HS-27A (cell line): ENCODE data around the gene IKZF2.

Source experiments
- DNase-seq: peaks from one replicate; pipeline ENCODE4 v3.0.0-alpha.2; 2012; ENCODE audit warnings: low read depth, missing footprints

IKZF2 gene

DNA sequence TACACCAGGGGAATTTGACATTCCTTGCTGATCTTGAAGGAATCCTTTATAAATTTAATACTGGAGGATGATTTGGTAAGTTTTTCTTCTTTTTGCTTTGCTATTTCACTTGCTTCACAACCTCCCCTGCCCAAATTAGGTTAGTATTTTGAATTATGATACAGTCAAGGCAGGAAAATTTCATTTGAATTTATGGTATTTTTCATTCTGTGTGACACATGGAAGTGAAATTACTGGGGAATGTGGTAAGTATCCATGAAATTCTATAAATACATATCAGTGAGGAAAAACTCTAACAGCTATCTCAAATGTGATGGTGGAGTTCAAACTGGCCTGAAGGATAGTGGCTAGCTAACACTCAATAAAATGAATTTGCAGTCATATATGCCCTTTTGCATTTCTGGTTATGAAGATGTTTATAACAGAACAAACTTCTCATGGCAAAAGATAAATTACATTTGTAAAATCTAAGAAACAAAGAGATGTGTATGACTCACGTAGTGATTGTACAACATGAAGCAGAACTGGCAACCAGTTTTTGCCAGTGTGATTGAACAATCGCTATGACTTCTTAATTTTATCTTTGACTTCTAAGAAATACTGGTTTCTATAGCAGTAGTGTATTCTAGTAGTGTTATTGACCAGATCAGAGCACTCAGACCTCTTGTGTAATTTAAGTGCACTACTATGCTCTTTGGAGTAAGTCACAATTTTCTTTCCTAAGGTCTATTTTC, 152.6 kb downstream of the IKZF2 start:
- no peak for DNase-seq

- no peak for DNase-seq
Measured at GRCh38 chr2:212997526-212998020, 153.8 kb downstream of the IKZF2 start.

- no peak for DNase-seq
Measured at GRCh38 chr2:212995920-212996319, 155.5 kb downstream of the IKZF2 start.

DNA sequence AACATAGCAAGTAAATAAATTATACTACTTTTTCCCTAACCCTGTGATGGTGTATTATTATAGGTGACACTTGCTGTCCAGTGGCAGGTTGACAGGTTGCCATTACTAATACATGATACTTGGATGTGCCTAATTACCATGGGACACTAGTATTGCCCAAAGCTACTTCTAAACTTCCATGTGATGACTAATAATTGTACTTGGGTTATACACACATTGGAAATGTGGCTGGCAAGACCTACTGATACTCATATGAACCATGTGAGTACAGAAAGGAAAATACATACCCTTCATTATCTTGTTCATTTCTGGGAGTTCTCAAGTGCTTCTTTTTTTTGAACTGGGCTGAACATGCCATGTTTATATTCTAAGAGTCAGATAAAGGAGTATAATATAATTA, 156.4 kb downstream of the IKZF2 start:
- no peak for DNase-seq

GRCh38 chr2:212991120-212991519, 160.3 kb downstream of the IKZF2 start:
- no peak for DNase-seq

DNA sequence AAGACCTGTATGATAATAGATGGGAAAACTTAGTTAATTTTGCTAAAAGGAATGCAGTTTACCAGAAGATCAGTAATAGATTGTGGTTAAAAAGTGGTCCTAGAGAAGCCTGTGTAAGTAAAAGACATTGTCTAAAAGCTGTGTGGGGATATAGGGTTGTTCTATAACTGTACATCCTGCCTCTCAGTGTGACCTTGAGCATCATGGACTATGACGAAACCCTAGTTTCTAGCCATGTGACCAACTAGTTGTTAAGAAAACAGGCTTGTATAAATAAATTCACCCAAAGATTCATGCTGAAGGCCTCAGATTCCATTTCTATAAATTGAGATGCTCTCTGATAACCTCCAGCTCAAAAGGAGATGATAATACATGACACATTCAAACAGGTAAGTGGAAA, 160.7 kb downstream of the IKZF2 start:
- no peak for DNase-seq

DNA sequence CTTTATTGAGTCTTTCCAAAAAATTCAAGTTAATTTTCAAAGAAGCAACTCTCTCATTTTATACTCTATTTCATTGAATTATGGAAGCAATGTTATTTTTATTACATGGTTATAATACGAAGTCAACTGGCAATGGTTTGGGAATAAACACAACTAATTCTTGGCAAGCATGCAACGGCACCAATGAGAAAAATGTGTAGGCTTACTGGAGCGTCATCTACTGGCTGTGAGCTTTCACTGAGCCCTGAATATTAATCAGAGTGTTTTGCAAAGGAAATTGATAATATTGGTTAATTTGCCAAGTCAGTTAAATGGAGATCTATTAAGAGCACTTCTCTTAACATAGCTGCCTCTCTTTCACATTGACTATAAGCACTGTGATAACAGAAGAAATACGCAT, 163.9 kb downstream of the IKZF2 start:
- DNase-seq = no peak

- DNase-seq = no peak
Measured at GRCh38 chr2:212984129-212984528, 167.3 kb downstream of the IKZF2 start.

- no peak for DNase-seq
Measured at GRCh38 chr2:212979799-212980198, 171.6 kb downstream of the IKZF2 start.

- DNase-seq = no peak
Measured at GRCh38 chr2:212979046-212979612, 172.3 kb downstream of the IKZF2 start.

GRCh38 chr2:212977152-212977551, 174.3 kb downstream of the IKZF2 start:
- no peak for DNase-seq

- no peak for DNase-seq
Measured at GRCh38 chr2:212975333-212975732, 176.1 kb downstream of the IKZF2 start.

- no peak for DNase-seq
Measured at GRCh38 chr2:212974692-212975091, 176.7 kb downstream of the IKZF2 start.

- DNase-seq = no peak
Measured at GRCh38 chr2:212973347-212973746, 178.1 kb downstream of the IKZF2 start.

DNA sequence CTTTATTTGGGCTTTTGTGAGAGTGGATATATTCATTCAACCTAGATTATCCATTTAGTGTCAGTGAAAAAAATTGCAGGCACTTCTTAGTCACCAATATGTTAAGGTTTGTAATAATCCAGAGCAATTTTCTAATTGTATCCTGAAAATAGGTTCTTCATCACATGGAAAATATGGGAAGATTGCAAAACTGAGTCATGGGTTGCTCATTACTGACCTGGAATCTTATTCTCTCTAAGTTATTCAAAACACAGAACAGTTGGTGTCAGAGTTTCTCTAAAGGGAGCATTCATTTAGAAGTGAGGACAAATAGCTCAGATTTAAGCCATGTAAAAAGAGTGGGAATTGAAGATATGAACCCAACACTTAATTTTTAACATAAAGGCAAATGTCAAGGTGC, 181.3 kb downstream of the IKZF2 start:
- DNase-seq = no peak

DNA sequence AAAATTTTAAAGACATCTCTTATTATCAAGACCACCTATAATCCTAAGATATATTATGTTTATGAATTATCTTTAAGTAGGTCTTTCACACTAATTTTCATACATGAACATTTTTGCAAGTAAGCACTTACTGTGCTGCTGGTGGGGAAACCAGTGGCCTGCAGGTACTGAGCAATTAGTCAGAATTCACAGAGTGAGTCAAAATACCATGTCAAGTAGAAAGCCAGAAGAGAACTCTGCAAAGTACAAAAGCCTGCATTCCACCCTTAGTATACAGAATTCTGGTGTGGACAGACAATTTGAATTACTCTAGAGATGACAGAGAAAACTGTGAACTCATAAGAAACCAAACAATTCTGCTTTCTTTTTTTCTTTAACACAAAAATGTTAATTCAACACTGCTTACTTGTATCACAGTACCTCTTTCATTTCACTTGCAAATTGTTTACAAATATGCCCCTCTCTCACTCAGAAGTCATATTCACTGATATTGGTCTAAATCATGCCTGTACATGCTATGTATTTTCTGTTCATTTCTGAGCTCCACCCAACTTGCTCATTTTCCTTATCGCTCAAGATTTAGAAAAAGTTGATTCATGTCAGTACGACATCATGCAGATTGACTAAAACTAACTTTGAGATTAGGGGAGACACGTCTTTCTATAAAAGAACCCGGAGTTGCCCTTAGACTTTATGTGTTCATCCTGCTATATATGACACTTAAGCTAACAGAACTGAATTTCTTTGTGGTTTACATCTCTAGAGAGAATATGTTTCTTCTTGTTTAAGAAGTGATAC, 182.9 kb downstream of the IKZF2 start:
- no peak for DNase-seq

DNA sequence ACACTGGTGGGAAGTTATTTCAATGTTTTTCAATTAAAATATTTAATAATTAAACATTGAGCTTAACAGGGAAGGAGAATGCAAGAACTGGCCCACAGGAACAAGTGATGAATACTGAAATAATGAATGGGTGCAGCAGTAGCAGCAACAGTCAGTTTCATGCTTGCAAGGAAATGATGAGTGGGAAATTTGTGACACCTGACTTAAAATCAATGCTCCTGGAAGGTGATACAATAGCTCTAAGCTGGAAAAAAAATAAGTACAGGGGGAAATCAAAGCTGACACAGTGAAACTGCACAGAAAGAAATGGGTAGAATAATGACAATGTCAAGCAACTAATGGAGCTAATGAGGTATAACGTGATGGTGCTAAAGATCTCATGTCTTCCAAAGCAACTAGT, 184.5 kb downstream of the IKZF2 start:
- DNase-seq = no peak

DNA sequence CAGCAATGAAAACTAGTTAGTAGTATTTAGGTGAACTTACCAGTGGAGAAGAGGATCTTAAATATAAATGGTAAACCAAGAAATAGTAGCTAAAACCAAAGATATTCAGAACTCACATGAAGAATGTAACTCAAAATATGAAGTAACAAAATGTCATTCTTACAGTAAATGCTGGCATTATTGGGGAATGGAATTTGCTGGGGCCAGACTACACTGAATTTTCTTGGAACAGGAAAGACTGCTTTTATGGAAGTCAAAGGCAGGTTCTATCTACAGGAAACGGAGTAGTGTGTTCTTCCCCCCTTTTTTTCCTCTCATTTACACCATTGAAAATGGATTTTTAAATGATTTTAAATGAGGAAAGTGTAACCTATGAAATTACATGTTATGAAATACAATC, 188.7 kb downstream of the IKZF2 start:
- no peak for DNase-seq

DNA sequence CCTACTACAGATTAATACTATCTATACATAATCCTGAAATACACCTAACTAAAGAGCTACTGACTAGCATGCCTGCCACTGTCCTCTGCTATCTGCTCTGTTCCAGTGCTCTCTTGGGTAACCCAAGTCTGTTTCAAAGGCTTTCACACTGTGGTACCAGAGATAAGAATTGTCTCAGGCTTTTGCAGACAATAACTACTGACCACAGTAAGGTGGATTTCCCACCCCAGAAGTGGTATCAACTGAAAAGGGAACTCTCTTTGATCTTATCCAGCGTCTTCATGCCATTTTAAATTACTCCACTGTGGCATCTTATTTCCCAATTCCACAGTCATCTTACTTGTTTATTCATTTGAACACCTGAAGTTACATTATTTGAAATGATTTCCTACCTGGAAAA, 190.2 kb downstream of the IKZF2 start:
- no peak for DNase-seq

DNA sequence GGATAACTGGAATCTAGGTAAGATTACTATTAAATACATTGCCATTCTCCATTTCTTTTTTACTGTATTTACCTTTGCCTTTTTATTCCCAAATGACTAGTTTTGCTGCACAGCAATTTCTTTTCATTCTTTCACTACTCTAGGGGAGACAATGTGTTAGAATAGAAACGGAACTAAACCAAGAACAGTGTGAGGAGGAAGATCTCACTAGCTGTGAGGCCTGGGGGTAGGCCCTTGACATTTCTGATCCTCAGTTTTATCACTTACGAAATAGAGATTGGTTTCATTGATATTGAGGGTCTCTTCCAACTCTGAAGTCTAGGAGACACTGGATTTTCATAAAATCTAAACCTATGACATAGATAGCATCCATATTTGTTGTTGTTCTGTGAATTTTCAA, 191.1 kb downstream of the IKZF2 start:
- DNase-seq = no peak

GRCh38 chr2:212959471-212960117, 191.8 kb downstream of the IKZF2 start:
- no peak for DNase-seq

DNA sequence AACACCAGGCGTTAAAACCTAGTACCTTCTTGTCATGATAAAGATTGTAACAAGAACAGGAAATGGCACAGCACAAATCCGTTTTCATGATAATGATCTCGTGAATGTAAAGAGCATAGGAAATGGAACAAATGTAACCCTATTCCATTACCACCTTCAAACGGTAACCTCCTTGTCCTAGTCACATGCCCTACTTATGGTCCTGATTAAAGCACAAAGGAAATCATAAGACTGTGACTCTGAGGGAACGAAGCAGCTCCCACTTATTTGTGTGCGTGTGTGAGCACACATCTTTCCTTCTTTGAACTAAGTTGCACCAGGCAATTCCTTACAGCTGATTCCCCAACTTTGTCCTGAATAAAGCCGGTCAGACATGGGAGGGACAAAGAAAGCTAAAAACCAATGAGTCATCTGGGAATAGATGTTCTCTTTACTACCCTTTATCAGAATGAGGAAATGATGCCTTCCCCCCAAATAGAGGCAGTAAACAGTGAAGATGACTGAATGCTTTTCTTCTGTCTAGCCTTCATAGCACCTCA, 192.6 kb downstream of the IKZF2 start:
- no peak for DNase-seq
